GM13977 (cell line): ENCODE results near the gene POMC.

ENCODE experiments used
- DNase-seq: peaks from one replicate; pipeline ENCODE4 v3.0.0; 2012; ENCODE audit warnings: low spot score
- in situ Hi-C: fragments of 300-500 bp; cut with MboI; formaldehyde crosslinking; loops from one replicate; pipeline ENCODE4 v1.12.0; 2022; ENCODE audit warnings: low sequenced_read_pairs, low pct_unique_long_range_greater_than_20kb, mixed read lengths, inconsistent platforms; ENCODE audit not compliant: unreplicated experiment
- TF ChIP-seq, protein P1 (sequence below): IDR thresholded peaks from 2 replicates; pipeline ENCODE4 v1.5.1; 2012; ENCODE audit warnings: mild to moderate bottlenecking, control low read depth; ENCODE audit not compliant: insufficient read depth; ENCODE audit errors: extremely low read depth, missing control alignments

Gene POMC

GRCh38 chr2:25197336-25198208, 29.2 kb upstream of the POMC start:
- in situ Hi-C loops = no loop called here
- TF ChIP-seq, protein P1, sequence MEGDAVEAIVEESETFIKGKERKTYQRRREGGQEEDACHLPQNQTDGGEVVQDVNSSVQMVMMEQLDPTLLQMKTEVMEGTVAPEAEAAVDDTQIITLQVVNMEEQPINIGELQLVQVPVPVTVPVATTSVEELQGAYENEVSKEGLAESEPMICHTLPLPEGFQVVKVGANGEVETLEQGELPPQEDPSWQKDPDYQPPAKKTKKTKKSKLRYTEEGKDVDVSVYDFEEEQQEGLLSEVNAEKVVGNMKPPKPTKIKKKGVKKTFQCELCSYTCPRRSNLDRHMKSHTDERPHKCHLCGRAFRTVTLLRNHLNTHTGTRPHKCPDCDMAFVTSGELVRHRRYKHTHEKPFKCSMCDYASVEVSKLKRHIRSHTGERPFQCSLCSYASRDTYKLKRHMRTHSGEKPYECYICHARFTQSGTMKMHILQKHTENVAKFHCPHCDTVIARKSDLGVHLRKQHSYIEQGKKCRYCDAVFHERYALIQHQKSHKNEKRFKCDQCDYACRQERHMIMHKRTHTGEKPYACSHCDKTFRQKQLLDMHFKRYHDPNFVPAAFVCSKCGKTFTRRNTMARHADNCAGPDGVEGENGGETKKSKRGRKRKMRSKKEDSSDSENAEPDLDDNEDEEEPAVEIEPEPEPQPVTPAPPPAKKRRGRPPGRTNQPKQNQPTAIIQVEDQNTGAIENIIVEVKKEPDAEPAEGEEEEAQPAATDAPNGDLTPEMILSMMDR = no peak
- no peak for DNase-seq

GRCh38 chr2:25194576-25195122, 26.3 kb upstream of the POMC start:
- DNase-seq = no peak
- in situ Hi-C loops = no loop called here
- TF ChIP-seq, protein P1 = no peak

DNA sequence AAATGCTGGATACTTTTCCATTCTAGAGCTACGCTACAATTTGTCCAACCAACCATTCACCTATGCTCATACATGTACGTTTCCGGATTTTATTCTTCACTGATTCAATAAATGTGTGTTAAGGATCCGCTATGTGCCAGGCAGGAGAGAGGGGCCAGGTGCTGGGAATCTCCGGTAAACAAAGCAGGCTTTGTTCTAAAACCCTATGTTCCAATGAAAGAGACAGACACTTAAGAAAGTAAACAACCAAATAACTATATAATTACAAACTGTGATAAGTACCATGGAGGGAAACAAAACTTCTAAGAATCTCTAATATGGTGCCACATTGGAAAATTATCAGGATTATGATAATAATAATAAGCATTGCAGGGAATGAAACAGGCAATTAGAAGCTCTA, 22.2 kb upstream of the POMC start:
- TF ChIP-seq, protein P1 = no peak
- DNase-seq = no peak
- in situ Hi-C loops = no loop called here

- TF ChIP-seq, protein P1 = no peak
- DNase-seq = no peak
- in situ Hi-C loops = no loop called here
These were observed 20.0 kb upstream of the POMC start for GRCh38 chr2:25188405-25188804.

DNA sequence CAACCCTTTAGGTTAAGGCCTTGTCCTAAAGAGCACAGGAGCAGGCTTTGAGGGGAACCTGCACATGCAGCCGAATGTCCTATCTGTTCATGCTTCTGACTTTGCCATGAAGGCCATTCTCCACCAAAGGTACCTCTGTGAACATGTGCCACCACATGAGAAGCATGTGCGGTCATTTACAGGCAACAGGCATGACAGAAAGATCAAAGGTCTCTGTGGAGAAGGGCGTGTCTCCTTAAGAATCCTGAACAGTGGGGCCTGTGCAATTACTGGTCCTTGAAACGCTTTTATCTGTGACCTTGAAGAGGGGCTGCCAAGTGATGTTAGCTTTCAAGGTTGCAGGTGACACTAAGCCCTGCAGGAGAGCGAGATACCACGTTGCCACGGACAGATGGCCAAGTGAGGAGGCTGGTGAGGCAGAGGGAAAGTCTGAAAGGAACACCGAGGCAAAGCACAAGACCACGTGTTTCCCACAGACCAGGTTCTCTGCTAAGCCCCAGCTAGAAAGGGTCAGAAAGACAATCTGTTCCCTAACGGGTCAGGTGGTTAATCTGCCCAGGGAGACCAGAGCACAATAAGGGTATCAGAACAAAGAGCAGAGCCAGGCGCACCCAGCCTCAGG, 19.5 kb upstream of the POMC start:
- in situ Hi-C loops = no loop called here
- DNase-seq = no peak

DNA sequence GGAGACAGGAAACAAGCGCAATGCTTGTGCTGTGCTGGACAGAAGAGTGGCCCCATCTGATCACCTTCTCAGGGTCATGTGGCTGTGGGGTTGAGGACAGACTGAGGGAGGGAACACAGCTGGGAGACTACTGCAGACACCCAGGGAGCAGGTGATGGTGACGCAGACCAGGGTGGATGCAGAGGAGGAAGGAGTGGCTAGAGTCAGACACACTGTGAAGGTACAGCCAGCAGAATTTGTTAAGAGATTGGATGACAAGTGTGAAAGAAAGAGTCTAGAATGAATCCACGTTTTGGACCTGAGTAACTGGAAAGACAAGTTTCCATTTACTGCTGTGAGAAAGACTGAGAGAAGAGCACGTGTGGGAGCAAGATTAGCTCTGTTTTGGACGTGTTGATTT, 15.9 kb upstream of the POMC start:
- TF ChIP-seq, protein P1 = no peak
- in situ Hi-C loops = no loop called here
- DNase-seq = no peak

More for the DNA sequence above, 19.5 kb upstream of the POMC start:
- TF ChIP-seq, protein P1 = no peak
